Fibroblast of lung (primary cell): ENCODE data around the gene ARFIP1.
A peak's percentile ranks its signal among the peaks of the same experiment; 100 is the strongest.

Source experiments
- EZH2 ChIP-seq: IDR thresholded peaks from 2 replicates; pipeline ENCODE4 v1.5.1; 2012; ENCODE audit warnings: low read length, control low read depth, mild to moderate bottlenecking; ENCODE audit errors: missing control alignments
- TF ChIP-seq, protein P1 (sequence below), 2 donors: IDR thresholded peaks in 1 of 2; conservative IDR thresholded peaks in 1 of 2; 1 replicate in 1 of 2; 2 replicates in 1 of 2; pipeline ENCODE4 v1.5.1; 2011 to 2012; ENCODE audit warnings: low read length in 2 of 2, control low read depth in 1 of 2, inconsistent platforms in 1 of 2, low read depth in 1 of 2, mild to moderate bottlenecking in 1 of 2

DNA sequence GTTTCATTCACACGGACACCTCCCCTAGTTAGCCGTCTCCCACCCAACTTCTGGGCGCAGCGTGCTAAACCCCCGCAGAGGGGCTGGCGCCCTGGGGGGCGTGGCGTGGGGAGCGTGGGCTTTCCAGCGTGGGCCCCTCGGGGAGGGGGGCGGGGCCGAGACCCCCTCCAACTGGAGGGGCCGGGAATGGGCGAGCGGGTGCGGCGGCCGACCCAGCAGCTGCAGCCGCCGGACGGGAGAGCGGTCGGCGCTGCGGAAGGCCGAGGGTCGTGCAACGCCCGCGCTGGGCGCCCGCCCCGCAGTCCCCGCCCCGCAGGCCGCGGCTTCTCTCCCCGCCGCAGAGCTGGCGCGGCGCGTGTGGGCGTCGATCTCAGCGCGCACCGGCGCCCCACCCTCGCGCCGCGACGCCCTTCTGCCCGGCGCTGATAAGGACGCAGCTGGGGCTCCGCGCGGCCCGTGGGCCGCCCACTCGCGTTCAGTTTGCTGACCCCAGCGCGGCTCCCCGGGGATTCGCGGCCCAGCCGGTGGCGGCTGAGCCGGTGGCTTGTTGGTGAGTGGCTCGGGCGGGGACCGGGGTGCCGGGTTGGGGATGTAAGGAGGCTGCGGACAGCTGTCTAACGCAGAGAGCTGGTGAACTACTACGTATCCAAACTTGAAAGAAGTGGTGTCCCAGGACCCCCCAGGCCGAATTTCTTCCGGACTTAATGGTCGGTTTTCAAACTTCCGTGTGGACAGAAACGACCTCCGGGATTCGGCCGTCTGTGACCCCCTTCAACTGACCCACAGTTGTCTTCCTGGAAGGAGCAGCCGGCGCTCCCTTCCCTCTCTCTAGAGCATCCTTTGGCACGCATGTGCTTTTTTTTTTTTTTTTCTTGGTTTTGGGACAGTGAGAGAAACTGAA lies 157.8 kb downstream of the ARFIP1 start:
- TF ChIP-seq, protein P1, sequence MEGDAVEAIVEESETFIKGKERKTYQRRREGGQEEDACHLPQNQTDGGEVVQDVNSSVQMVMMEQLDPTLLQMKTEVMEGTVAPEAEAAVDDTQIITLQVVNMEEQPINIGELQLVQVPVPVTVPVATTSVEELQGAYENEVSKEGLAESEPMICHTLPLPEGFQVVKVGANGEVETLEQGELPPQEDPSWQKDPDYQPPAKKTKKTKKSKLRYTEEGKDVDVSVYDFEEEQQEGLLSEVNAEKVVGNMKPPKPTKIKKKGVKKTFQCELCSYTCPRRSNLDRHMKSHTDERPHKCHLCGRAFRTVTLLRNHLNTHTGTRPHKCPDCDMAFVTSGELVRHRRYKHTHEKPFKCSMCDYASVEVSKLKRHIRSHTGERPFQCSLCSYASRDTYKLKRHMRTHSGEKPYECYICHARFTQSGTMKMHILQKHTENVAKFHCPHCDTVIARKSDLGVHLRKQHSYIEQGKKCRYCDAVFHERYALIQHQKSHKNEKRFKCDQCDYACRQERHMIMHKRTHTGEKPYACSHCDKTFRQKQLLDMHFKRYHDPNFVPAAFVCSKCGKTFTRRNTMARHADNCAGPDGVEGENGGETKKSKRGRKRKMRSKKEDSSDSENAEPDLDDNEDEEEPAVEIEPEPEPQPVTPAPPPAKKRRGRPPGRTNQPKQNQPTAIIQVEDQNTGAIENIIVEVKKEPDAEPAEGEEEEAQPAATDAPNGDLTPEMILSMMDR (conservative IDR thresholded peaks at IDR 0.05 in 1 of 2, IDR thresholded peaks at IDR 0.05 in 1 of 2; ENCODE audit: low read depth in 1 of 2, low read length in 2 of 2): no peak
- peak; percentile 65 for TF ChIP-seq EZH2
